ENCODE results near the gene DNMT3B. TPM values are rescaled to one million over a fixed set of nuclear protein-coding genes. Genes with fewer than 3 reads are reported as not detected.

The DNMT3B gene
- total RNA-seq, 1 donor from 2014 or later = 4.7 TPM

DNA sequence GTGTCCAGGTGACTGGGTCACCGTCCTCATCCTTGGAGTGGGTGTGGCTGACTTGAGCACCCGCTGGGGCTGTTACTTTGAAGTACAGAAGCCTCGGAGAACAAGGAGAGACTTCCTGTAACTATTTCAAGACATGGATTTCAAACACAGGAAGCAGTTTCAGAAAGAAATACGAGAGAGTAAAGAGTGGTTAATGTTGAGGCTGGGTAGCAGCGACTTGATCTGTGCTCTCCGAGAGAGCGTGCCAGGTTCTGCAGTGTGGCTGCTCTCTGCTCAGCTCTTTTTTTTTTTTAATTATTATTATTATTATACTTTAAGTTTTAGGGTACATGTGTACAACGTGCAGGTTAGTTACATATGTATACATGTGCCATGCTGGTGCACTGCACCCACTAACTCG is 79.0 kb downstream of the DNMT3B start:
- no peaks in the 10 kb centered on the region for H3K9me3 Mint-ChIP-seq (ENCODE audit: low read depth)
- no peak for DNase-seq (ENCODE audit: low spot score)
- no peak overlapping the region for H3K27ac Mint-ChIP-seq (ENCODE audit: unreplicated experiment)
- no peak overlapping the region for H3K4me3 Mint-ChIP-seq (ENCODE audit: unreplicated experiment)
- H3K4me1 Mint-ChIP-seq (ENCODE audit: low read depth) = no peaks in the 10 kb centered on the region
- H3K27me3 Mint-ChIP-seq (ENCODE audit: low read depth) = no peaks in the 10 kb centered on the region
- peaks cover 51% of the 10 kb centered on the region for H3K36me3 Mint-ChIP-seq (ENCODE audit: low read depth)
- TF ChIP-seq, protein P1, sequence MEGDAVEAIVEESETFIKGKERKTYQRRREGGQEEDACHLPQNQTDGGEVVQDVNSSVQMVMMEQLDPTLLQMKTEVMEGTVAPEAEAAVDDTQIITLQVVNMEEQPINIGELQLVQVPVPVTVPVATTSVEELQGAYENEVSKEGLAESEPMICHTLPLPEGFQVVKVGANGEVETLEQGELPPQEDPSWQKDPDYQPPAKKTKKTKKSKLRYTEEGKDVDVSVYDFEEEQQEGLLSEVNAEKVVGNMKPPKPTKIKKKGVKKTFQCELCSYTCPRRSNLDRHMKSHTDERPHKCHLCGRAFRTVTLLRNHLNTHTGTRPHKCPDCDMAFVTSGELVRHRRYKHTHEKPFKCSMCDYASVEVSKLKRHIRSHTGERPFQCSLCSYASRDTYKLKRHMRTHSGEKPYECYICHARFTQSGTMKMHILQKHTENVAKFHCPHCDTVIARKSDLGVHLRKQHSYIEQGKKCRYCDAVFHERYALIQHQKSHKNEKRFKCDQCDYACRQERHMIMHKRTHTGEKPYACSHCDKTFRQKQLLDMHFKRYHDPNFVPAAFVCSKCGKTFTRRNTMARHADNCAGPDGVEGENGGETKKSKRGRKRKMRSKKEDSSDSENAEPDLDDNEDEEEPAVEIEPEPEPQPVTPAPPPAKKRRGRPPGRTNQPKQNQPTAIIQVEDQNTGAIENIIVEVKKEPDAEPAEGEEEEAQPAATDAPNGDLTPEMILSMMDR (IDR thresholded peaks at IDR 0.05) = no peak

DNA sequence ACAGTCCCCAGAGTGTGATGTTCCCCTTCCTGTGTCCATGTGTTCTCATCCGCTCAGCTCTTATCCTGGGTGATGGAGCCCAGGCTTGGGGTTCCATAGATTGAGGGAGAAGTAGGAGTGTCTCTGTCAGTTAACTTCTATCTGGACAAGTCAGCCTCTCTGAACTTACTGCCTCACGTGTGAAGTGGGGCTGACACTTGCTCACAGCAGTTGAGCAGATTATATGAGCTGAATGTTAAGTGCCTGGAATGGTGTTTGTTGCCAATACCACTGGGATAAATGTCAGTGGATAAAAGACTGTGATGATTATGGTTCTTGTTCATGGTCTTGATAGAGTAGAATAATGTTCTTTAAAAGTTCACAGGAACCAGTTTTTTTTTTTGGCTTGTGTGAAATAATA is 79.4 kb downstream of the DNMT3B start:
- TF ChIP-seq, protein P1 (IDR thresholded peaks at IDR 0.05) = no peak
- DNase-seq (ENCODE audit: low spot score) = no peak
- Mint-ChIP-seq H3K27me3 (ENCODE audit: low read depth) (no peaks in the 10 kb centered on the region), H3K4me3 (ENCODE audit: unreplicated experiment) (no peak overlapping the region), H3K36me3 (ENCODE audit: low read depth) (peaks cover 51% of the 10 kb centered on the region), H3K27ac (ENCODE audit: unreplicated experiment) (no peak overlapping the region), H3K9me3 (ENCODE audit: low read depth) (no peaks in the 10 kb centered on the region), H3K4me1 (ENCODE audit: low read depth) (no peaks in the 10 kb centered on the region)

DNA sequence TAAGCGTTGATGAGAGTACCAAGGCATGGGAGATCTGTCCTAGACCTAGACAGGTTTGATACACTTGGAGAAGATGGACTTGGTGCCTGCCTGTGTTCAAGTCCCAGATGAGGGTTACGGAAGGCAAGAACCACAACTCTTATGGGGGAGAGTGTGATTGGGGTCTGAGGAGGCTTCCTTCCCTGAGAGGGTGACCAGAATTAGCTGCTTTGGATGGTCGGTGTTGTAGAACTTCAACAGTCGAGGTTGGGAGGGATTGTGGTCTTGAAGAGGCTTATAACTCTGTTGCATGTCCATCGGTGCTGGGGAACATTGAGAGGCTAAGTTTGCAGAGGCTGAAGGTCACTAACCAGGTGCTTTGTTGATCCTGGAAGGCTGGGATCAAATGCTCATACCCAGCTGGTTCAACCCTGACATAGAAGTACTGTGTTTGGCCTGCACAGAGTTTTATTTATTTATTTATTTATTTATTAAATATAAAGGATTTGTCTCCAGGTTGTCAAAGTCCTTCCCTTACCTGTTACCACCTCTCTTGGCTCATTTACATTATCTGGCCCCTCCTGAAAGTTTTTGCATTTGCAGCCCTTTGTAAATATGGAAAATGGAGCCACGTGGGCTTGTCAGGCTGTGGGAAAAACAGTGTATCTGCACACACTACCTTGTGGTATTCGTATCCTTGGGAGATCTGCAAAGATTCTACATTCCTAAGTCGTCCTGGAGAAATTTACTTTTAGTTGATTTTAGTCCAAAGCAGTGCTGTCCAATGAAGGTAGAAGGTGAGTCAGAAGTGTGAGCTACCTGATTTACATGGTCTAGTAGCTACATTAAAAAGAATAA is 80.7 kb downstream of the DNMT3B start:
- H3K27me3 Mint-ChIP-seq (ENCODE audit: low read depth) = no peaks in the 10 kb centered on the region
- peaks cover 60% of the 10 kb centered on the region for H3K36me3 Mint-ChIP-seq (ENCODE audit: low read depth)
- no peak for DNase-seq (ENCODE audit: low spot score)
- no peak overlapping the region for H3K4me3 Mint-ChIP-seq (ENCODE audit: unreplicated experiment)
- peaks cover 6% of the 10 kb centered on the region for H3K4me1 Mint-ChIP-seq (ENCODE audit: low read depth)
- no peaks in the 10 kb centered on the region for H3K9me3 Mint-ChIP-seq (ENCODE audit: low read depth)
- H3K27ac Mint-ChIP-seq (ENCODE audit: unreplicated experiment) = no peak overlapping the region
- TF ChIP-seq, protein P1 (IDR thresholded peaks at IDR 0.05) = no peak

DNA sequence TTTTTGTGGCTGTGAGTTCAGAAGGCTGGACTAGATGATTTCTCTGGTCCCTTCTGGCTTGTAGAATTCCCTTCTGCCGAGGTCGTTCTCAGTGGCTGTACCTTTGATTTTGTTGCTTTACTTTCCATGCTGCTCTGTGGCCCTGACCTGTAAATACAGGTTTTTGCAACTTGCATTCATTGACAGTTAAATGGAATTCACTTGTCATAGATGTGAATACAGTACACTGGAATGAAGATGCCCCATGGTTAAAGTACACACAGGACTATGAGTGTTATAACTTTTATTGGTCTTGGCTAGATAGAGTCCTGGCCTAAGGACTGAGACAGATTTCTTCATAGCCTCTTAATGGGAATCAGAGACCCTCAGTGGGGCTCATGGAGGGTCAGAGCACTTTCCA is 83.6 kb downstream of the DNMT3B start:
- no peaks in the 10 kb centered on the region for H3K9me3 Mint-ChIP-seq (ENCODE audit: low read depth)
- H3K27ac Mint-ChIP-seq (ENCODE audit: unreplicated experiment) = no peak overlapping the region
- no peaks in the 10 kb centered on the region for H3K27me3 Mint-ChIP-seq (ENCODE audit: low read depth)
- TF ChIP-seq, protein P1 (IDR thresholded peaks at IDR 0.05) = no peak
- peaks cover 58% of the 10 kb centered on the region for H3K36me3 Mint-ChIP-seq (ENCODE audit: low read depth)
- no peak for DNase-seq (ENCODE audit: low spot score)
- H3K4me1 Mint-ChIP-seq (ENCODE audit: low read depth) = peaks cover 6% of the 10 kb centered on the region
- H3K4me3 Mint-ChIP-seq (ENCODE audit: unreplicated experiment) = no peak overlapping the region

DNA sequence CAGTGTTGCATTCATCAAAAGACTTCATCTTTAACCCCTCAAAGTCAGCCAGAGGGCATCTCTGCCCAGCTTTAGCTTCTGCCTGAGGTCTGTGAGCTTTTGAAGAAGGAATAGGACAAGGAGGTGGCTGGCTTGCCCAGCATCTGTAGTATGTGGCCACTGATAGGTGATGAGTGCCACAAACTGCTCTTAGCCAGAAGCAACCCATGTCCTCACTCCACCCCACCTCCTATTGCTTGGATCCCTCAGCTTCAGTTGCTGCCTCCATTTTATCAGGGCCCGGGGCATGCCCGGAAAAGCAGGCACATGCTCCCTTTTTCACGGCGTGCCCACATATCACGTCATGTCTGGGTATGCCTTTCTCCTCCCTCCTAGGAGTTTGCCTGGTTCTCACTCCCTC is 84.7 kb downstream of the DNMT3B start:
- H3K27ac Mint-ChIP-seq (ENCODE audit: unreplicated experiment) = peak overlapping the region; percentile 71
- peaks cover 6% of the 10 kb centered on the region for H3K4me1 Mint-ChIP-seq (ENCODE audit: low read depth)
- TF ChIP-seq, protein P1 (IDR thresholded peaks at IDR 0.05) = no peak
- H3K4me3 Mint-ChIP-seq (ENCODE audit: unreplicated experiment) = no peak overlapping the region
- no peaks in the 10 kb centered on the region for H3K27me3 Mint-ChIP-seq (ENCODE audit: low read depth)
- H3K9me3 Mint-ChIP-seq (ENCODE audit: low read depth) = no peaks in the 10 kb centered on the region
- no peak for DNase-seq (ENCODE audit: low spot score)
- H3K36me3 Mint-ChIP-seq (ENCODE audit: low read depth) = peaks cover 55% of the 10 kb centered on the region

Measured in chondrocyte (in vitro differentiated cells).